ENCODE measurements around the gene WDR20. TPM values are rescaled to one million over a fixed set of nuclear protein-coding genes. Genes with fewer than 3 reads are reported as not detected.

Gene WDR20
- total and polyA plus RNA-seq, 2 of the 8 experiments (the other 6 are each of a cell fraction or from before 2014, with no cell fraction given): 11.2 to 26.7 TPM

GRCh38 chr14:102218688-102219087 lies 79.0 kb downstream of the WDR20 start:
- Histone ChIP-seq H2BK15ac (ENCODE audit: low read length) (no peak overlapping the region), H2AK5ac (ENCODE audit: low read depth, low read length) (no peak overlapping the region), H3K14ac (ENCODE audit: insufficient read length) (no peak overlapping the region), H3K18ac (ENCODE audit: extremely low read depth, low read length) (no peak overlapping the region), H2BK20ac (ENCODE audit: low read length) (no peak overlapping the region), H3K4me3 (ENCODE audit: extremely low read depth in 1 of 4, insufficient read depth in 2 of 4, low read depth in 3 of 4, low read length in 4 of 4) (no peak overlapping the region), H3K23ac (ENCODE audit: insufficient read length) (no peak overlapping the region), H4K20me1 (replicated peaks in 1 of 2; ENCODE audit: control insufficient read depth in 1 of 2, insufficient read depth in 2 of 2, low read length in 2 of 2) (peaks cover 5 to 23% of the 10 kb centered on the region in 2 experiments), H3K4me2 (ENCODE audit: insufficient read depth in 1 of 2, low read depth in 2 of 2, low read length in 2 of 2) (no peak overlapping the region), H2BK5ac (ENCODE audit: low read depth, low read length) (no peak overlapping the region), H4K5ac (ENCODE audit: insufficient read length, low read depth, low read length) (no peak overlapping the region), H2BK12ac (ENCODE audit: low read depth, low read length) (no peak overlapping the region), H3K4ac (replicated peaks; ENCODE audit: insufficient read length, low read depth, low read length) (no peak overlapping the region), H3K27ac (ENCODE audit: low read depth, low read length) (no peak overlapping the region), H3K27me3 (replicated peaks in 1 of 4; ENCODE audit: control insufficient read depth in 3 of 4, extremely low read depth in 1 of 4, insufficient read depth in 3 of 4, low read length in 3 of 4) (no peaks in the 10 kb centered on the region), H2BK120ac (replicated peaks; ENCODE audit: low read depth, low read length) (no peak overlapping the region), H3K9me3 (ENCODE audit: insufficient read depth in 2 of 2, low read depth in 1 of 2, low read length in 1 of 2) (no peaks in the 10 kb centered on the region), H3K4me1 (replicated peaks in 1 of 4; ENCODE audit: control insufficient read depth in 3 of 4, insufficient read depth in 4 of 4, low read length in 3 of 4) (peaks cover 0 to 19% (median 6%) of the 10 kb centered on the region in 4 experiments; a peak in 6 of 7 replicates), H3K56ac (replicated peaks; ENCODE audit: insufficient read length, low read depth, low read length) (no peak overlapping the region), H3K9ac (replicated peaks in 1 of 4; ENCODE audit: extremely low read depth in 1 of 4, low read depth in 3 of 4, low read length in 3 of 4) (no peak overlapping the region), H3K23me2 (ENCODE audit: low read depth, low read length) (no peaks in the 10 kb centered on the region), H4K91ac (replicated peaks; ENCODE audit: insufficient read length, low read length) (no peak overlapping the region), H3K79me1 (ENCODE audit: low read depth, low read length) (peaks cover 16% of the 10 kb centered on the region), H2AFZ (ENCODE audit: low read length) (no peak overlapping the region), H4K8ac (ENCODE audit: extremely low read depth, insufficient read depth, low read length) (no peak overlapping the region), H3K79me2 (ENCODE audit: control insufficient read depth in 1 of 2, insufficient read depth in 2 of 2, low read length in 2 of 2) (peaks cover 0 to 16% of the 10 kb centered on the region in 2 experiments; a peak in 2 of 4 replicates), H3K36me3 (ENCODE audit: control insufficient read depth in 2 of 4, insufficient read depth in 4 of 4, low read length in 3 of 4) (no peaks in the 10 kb centered on the region)
- ChIA-PET CTCF (ENCODE audit: partially characterized antibody) (interaction anchor here (0.6 to 2.6 kb wide), 4 partner anchors 16 to 96 kb away, joined by 3 to 10 read pairs (median 3); no protein-coding TSS in a partner anchor), POLR2A (ENCODE audit: partially characterized antibody) (interaction anchor here (0.9 kb wide), 1 partner anchor 21 kb away, joined by 3 read pairs; no protein-coding TSS in a partner anchor)
- no peak for TF ChIP-seq SIN3A (conservative IDR thresholded peaks at IDR 0.05 in 1 of 2, IDR thresholded peaks at IDR 0.05 in 1 of 2; ENCODE audit: low read depth in 1 of 2, low read length in 2 of 2)
- TF ChIP-seq RXRA (IDR thresholded peaks at IDR 0.05; ENCODE audit: insufficient read depth, low read depth, low read length): no peak
- TF ChIP-seq JUN (IDR thresholded peaks at IDR 0.05; ENCODE audit: low read depth, low read length): no peak
- DNase-seq (ENCODE audit: low read depth in 1 of 2, low spot score in 2 of 2) (no peak), FAIRE-seq (no peak)
- 89% methylated on average over 8 of the region's 16 CpGs; no CpG with 5 or more reads in 1 of the 2 experiments for WGBS, 2 experiments (ENCODE audit: extremely low coverage in 1 of 2, insufficient coverage in 1 of 2, insufficient read length in 1 of 2, insufficient replicate concordance in 2 of 2, low coverage in 1 of 2, low lambda C conversion rate in 2 of 2, missing lambda C conversion rate in 1 of 2)
